Tibial nerve (tissue), 4 donors: ENCODE data around the gene RASAL2.

ENCODE experiments used
- CTCF ChIP-seq, 5 experiments: fragments of 200-600 bp in 3 of 5; fragments of 450-650 bp in 2 of 5; sonication (generic) in 3 of 5; IDR thresholded peaks; one replicate each; pipeline ENCODE4 v1.5.1; 2016 to 2019; ENCODE audit warnings: antibody characterized with exemption in 5 of 5, mild to moderate bottlenecking in 3 of 5, moderate library complexity in 2 of 5
- EP300 ChIP-seq, 2 donors: sonication (generic); formaldehyde crosslinking; IDR thresholded peaks; one replicate each; pipeline ENCODE4 v1.6.1; 2017; ENCODE audit warnings: antibody characterized with exemption in 2 of 2, mild to moderate bottlenecking in 1 of 2

GRCh38 chr1:178527117-178527516, 433.2 kb downstream of the RASAL2 start:
- no peak for TF ChIP-seq CTCF (IDR thresholded peaks at IDR 0.05)
- no peak for TF ChIP-seq EP300 (IDR thresholded peaks at IDR 0.05)
